ENCODE data around the gene SCGB2A2.

The SCGB2A2 gene

DNA sequence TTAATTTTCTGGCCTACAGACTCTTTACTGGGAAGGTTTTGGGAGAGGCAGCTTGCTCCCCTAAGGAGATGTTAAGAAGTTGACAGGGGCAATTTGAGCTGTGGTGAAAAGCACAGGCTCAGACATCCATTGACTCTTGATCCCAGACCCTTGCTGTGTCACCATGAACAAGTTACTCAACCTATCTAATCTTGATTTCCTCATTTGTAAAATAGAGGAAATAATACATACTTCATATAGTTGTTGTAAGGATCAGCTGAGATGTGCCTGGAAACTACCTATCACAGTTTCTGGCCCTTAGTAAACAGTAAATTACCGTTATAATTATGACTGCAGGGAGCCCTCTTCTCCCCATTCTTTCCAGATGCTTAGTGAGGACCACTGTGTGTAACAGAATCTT, 45.5 kb downstream of the SCGB2A2 start:
- TF ChIP-seq CTCF (conservative IDR thresholded peaks at IDR 0.05; ENCODE audit: control insufficient read depth, insufficient read depth, low read depth, low read length), result no peak
- no peak for DNase-seq (ENCODE audit: low read depth)
- H3K4me3 ChIP-seq (ENCODE audit: control insufficient read depth, low read depth, low read length), result no peak overlapping the region

GRCh38 chr11:62322524-62322923, 52.6 kb downstream of the SCGB2A2 start:
- TF ChIP-seq CTCF (conservative IDR thresholded peaks at IDR 0.05; ENCODE audit: control insufficient read depth, insufficient read depth, low read depth, low read length), result no peak
- H3K4me3 ChIP-seq (ENCODE audit: control insufficient read depth, low read depth, low read length), result no peak overlapping the region

More at GRCh38 chr11:62322524-62322923, 52.6 kb downstream of the SCGB2A2 start:
- no peak for DNase-seq (ENCODE audit: low read depth)
